H1 (cell line): Measurements from ENCODE around the gene TLCD5. TPM values are rescaled to one million over a fixed set of nuclear protein-coding genes. Genes with fewer than 3 reads are reported as not detected.

ENCODE experiments used
- CTCF ChIA-PET: fragments of 300-600 bp; sonication (Branson Sonifier 250); formaldehyde crosslinking; loops from one replicate; lab custom pipeline; 2021; ENCODE audit not compliant: partially characterized antibody; lab: Charles Lee
- POLR2A ChIA-PET: fragments of 300-600 bp; sonication (Branson Sonifier 250); formaldehyde crosslinking; loops from one replicate; lab custom pipeline; 2021; ENCODE audit warnings: inconsistent platforms; ENCODE audit not compliant: partially characterized antibody; lab: Charles Lee
- DNase-seq, 2 experiments: peaks; one replicate each; pipeline versions ENCODE4 v3.0.0 to v3.0.0-alpha.2; 2010 to 2022; ENCODE audit warnings: low spot score in 2 of 2, low read depth in 1 of 2, mixed read lengths in 1 of 2
- FAIRE-seq: peaks from 2 replicates; lab custom pipeline; 2011; peaks lifted over from hg19 to GRCh38; lab: Jason Lieb, UNC
- H2AFZ ChIP-seq: 2 replicates; pipeline ENCODE4 v1.8.1; 2012; ENCODE audit warnings: low read length, inconsistent platforms
- H2AK5ac ChIP-seq: 2 replicates; pipeline ENCODE4 v1.6.1; 2013; ENCODE audit warnings: low read depth, low read length
- H2BK120ac ChIP-seq: replicated peaks from 2 replicates; pipeline ENCODE3; 2013; ENCODE audit warnings: low read depth, low read length, inconsistent platforms
- H2BK12ac ChIP-seq: 2 replicates; pipeline ENCODE4 v1.6.1; 2013; ENCODE audit warnings: low read depth, low read length
- H2BK15ac ChIP-seq: 2 replicates; pipeline ENCODE4 v1.6.1; 2013; ENCODE audit warnings: low read length
- H2BK20ac ChIP-seq: 2 replicates; pipeline ENCODE4 v1.6.1; 2013; ENCODE audit warnings: low read length
- H2BK5ac ChIP-seq: 2 replicates; pipeline ENCODE4 v1.6.1; 2013; ENCODE audit warnings: low read depth, low read length
- H3K14ac ChIP-seq: 2 replicates; pipeline ENCODE4 v1.6.1; 2013; ENCODE audit warnings: inconsistent platforms; ENCODE audit not compliant: insufficient read length
- H3K18ac ChIP-seq: 2 replicates; pipeline ENCODE4 v1.6.1; 2013; ENCODE audit warnings: low read length; ENCODE audit errors: extremely low read depth
- H3K23ac ChIP-seq: 2 replicates; pipeline ENCODE4 v1.6.1; 2013; ENCODE audit warnings: inconsistent platforms; ENCODE audit not compliant: insufficient read length
- H3K23me2 ChIP-seq: 2 replicates; pipeline ENCODE4 v1.6.1; 2013; ENCODE audit warnings: low read depth, low read length
- H3K27ac ChIP-seq: 2 replicates; pipeline ENCODE4 v1.6.1; 2011; ENCODE audit warnings: low read depth, low read length, inconsistent platforms
- H3K27me3 ChIP-seq, 4 experiments: replicated peaks in 1 of 4; 1 replicate in 1 of 4; 2 replicates in 3 of 4; pipeline versions ENCODE4 v1.6.1 to v1.8.1; 2011 to 2013; ENCODE audit warnings: low read length in 3 of 4, mild to moderate bottlenecking in 3 of 4, inconsistent platforms in 2 of 4, mixed read lengths in 2 of 4, moderate library complexity in 1 of 4; ENCODE audit not compliant: control insufficient read depth in 3 of 4, insufficient read depth in 3 of 4; ENCODE audit errors: extremely low read depth in 1 of 4
- H3K36me3 ChIP-seq, 4 experiments: 2 replicates each; pipeline versions ENCODE4 v1.6.1 to v1.8.1; 2011 to 2013; ENCODE audit warnings: mild to moderate bottlenecking in 4 of 4, low read length in 3 of 4, moderate library complexity in 2 of 4, control low read depth in 1 of 4, inconsistent platforms in 1 of 4; ENCODE audit not compliant: insufficient read depth in 4 of 4, control insufficient read depth in 2 of 4
- H3K4ac ChIP-seq: replicated peaks from 2 replicates; pipeline ENCODE3; 2013; ENCODE audit warnings: low read length, low read depth, mixed read lengths, inconsistent platforms; ENCODE audit not compliant: insufficient read length
- H3K4me1 ChIP-seq, 4 experiments: replicated peaks in 1 of 4; 1 replicate in 1 of 4; 2 replicates in 3 of 4; pipeline versions ENCODE4 v1.6.1 to v1.8.1; 2011 to 2013; ENCODE audit warnings: low read length in 3 of 4, inconsistent platforms in 2 of 4, mixed read lengths in 1 of 4; ENCODE audit not compliant: insufficient read depth in 4 of 4, control insufficient read depth in 3 of 4
- H3K4me2 ChIP-seq, 2 experiments: 2 replicates each; pipeline versions ENCODE4 v1.6.1 to v1.8.1; 2011 to 2013; ENCODE audit warnings: low read depth in 2 of 2, low read length in 2 of 2, control low read depth in 1 of 2, inconsistent platforms in 1 of 2, mild to moderate bottlenecking in 1 of 2; ENCODE audit not compliant: insufficient read depth in 1 of 2
- H3K4me3 ChIP-seq, 4 experiments: fragments of 200-600, 300-600 bp in 1 of 4; sonication (generic), shearing (Covaris generic), sonication (Bioruptor Twin) in 1 of 4; 2 replicates each; pipeline versions ENCODE4 v1.5.1 to v1.8.1; 2011 to 2016; ENCODE audit warnings: low read length in 4 of 4, low read depth in 3 of 4, control low read depth in 2 of 4, inconsistent platforms in 2 of 4, mild to moderate bottlenecking in 2 of 4, mixed read lengths in 1 of 4, moderate library complexity in 1 of 4; ENCODE audit not compliant: insufficient read depth in 2 of 4; ENCODE audit errors: extremely low read depth in 1 of 4
- H3K56ac ChIP-seq: replicated peaks from 2 replicates; pipeline ENCODE3; 2013; ENCODE audit warnings: low read depth, mild to moderate bottlenecking, mixed read lengths, low read length, inconsistent platforms; ENCODE audit not compliant: insufficient read length
- H3K79me1 ChIP-seq: 2 replicates; pipeline ENCODE4 v1.6.1; 2013; ENCODE audit warnings: low read depth, low read length, control low read depth
- H3K79me2 ChIP-seq, 2 experiments: 2 replicates each; pipeline versions ENCODE4 v1.6.1 to v1.8.1; 2012 to 2013; ENCODE audit warnings: low read length in 2 of 2, mild to moderate bottlenecking in 2 of 2, inconsistent platforms in 1 of 2; ENCODE audit not compliant: insufficient read depth in 2 of 2, control insufficient read depth in 1 of 2
- H3K9ac ChIP-seq, 4 experiments: replicated peaks in 1 of 4; 1 replicate in 1 of 4; 2 replicates in 3 of 4; pipeline versions ENCODE4 v1.6.1 to v1.8.1; 2011 to 2013; ENCODE audit warnings: low read depth in 3 of 4, low read length in 3 of 4, control low read depth in 2 of 4, mild to moderate bottlenecking in 2 of 4, moderate library complexity in 2 of 4, inconsistent platforms in 1 of 4; ENCODE audit errors: extremely low read depth in 1 of 4
- H3K9me3 ChIP-seq, 2 experiments: 2 replicates each; pipeline versions ENCODE4 v1.6.1 to v1.8.1; 2012 to 2013; ENCODE audit warnings: mild to moderate bottlenecking in 2 of 2, moderate library complexity in 2 of 2, control low read depth in 1 of 2, inconsistent platforms in 1 of 2, low read depth in 1 of 2, low read length in 1 of 2, mixed read lengths in 1 of 2; ENCODE audit not compliant: insufficient read depth in 2 of 2
- H4K20me1 ChIP-seq, 2 experiments: replicated peaks in 1 of 2; 2 replicates each; pipeline versions ENCODE3 to v1.8.1; 2011 to 2013; ENCODE audit warnings: inconsistent platforms in 2 of 2, low read length in 2 of 2, mild to moderate bottlenecking in 1 of 2; ENCODE audit not compliant: insufficient read depth in 2 of 2, control insufficient read depth in 1 of 2
- H4K5ac ChIP-seq: 2 replicates; pipeline ENCODE4 v1.6.1; 2013; ENCODE audit warnings: low read length, low read depth, mixed read lengths, inconsistent platforms; ENCODE audit not compliant: insufficient read length
- H4K8ac ChIP-seq: 2 replicates; pipeline ENCODE4 v1.8.0; 2013; ENCODE audit warnings: mild to moderate bottlenecking, moderate library complexity, low read length, inconsistent platforms; ENCODE audit not compliant: insufficient read depth; ENCODE audit errors: extremely low read depth
- H4K91ac ChIP-seq: replicated peaks from 2 replicates; pipeline ENCODE3; 2013; ENCODE audit warnings: low read length, mixed read lengths, inconsistent platforms; ENCODE audit not compliant: insufficient read length
- CREB1 ChIP-seq: IDR thresholded peaks from 2 replicates; pipeline ENCODE4 v1.6.1; 2012; ENCODE audit warnings: inconsistent platforms
- SIRT6 ChIP-seq: IDR thresholded peaks from one replicate; pipeline ENCODE4 v1.7.1; 2012; ENCODE audit warnings: low read length, inconsistent platforms
- WGBS, 2 experiments: shearing (Covaris generic) in 1 of 2; methylation state at CpG; one replicate each; pipeline versions ENCODE4 v1.1.6 to v1.1.7; 2013 to 2015; ENCODE audit warnings: low lambda C conversion rate in 2 of 2, mixed read lengths in 2 of 2, inconsistent platforms in 1 of 2, low coverage in 1 of 2, missing lambda C conversion rate in 1 of 2; ENCODE audit not compliant: insufficient replicate concordance in 2 of 2, insufficient coverage in 1 of 2, insufficient read length in 1 of 2; ENCODE audit errors: extremely low coverage in 1 of 2, missing lambda C conversion rate in 1 of 2; 5-methylcytosine and 5-hydroxymethylcytosine counted together
- polyA plus RNA-seq, 7 experiments: library from polyadenylated mRNA; depleted of rRNA in 3 of 7; stranded (reverse) in 5 of 7; unstranded in 2 of 7; fragments of >200 nt in 5 of 7; fragments of 200-250 nt in 2 of 7; gene quantifications; 1 replicate in 5 of 7; 2 replicates in 1 of 7; 4 replicates in 1 of 7; pipeline versions ENCODE4 v1.2.1 to v1.2.3, GENCODE V29; 2011 to 2013; ENCODE audit warnings: missing spikeins in 2 of 7, mixed read lengths in 2 of 7
- total RNA-seq: library from RNA; stranded (reverse); fragmentation: NEBNext Ultra II Directional; extraction: Animal tissue kit (Norgen Biotek cat#: 25700); gene quantifications from 2 replicates; pipeline ENCODE4 v1.2.1, GENCODE V29; 2021

Gene TLCD5
- total and polyA plus RNA-seq, 2 of the 8 experiments (the other 6 are each of a cell fraction or from before 2014, with no cell fraction given), result 9.5 to 10.1 TPM

DNA sequence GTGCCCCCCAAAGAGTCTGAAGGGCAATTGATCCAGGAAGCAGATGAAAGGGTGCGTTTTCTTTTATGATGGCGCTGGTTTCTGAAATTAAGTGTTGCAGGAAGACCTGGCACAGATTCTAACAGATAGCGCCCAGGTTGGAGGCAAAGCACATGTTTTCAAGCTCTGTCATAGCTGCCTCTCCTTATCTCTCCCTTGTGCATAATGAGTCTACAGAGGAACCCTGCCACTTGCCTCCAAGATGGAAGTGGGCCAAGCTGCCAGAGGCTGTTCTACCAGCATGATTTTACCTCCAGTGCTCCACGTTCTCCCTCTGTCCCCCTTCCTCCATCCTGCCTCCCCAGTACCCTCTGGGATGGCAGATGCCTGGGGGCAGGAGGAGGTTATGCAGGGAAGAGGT lies 30.0 kb upstream of the TLCD5 start:
- peaks cover 0 to 2% (median 0%) of the 10 kb centered on the region in 4 experiments; a peak in 4 of 7 replicates for H3K27me3 ChIP-seq
- H2AK5ac ChIP-seq, result no peak overlapping the region
- H3K4me1 ChIP-seq, result peaks cover 2 to 6% (median 3%) of the 10 kb centered on the region in 4 experiments; a peak in 6 of 7 replicates
- H2BK15ac ChIP-seq, result no peak overlapping the region
- no peak overlapping the region for H2AFZ ChIP-seq
- no peak overlapping the region for H3K18ac ChIP-seq
- TF ChIP-seq CREB1 (no peak), SIRT6 (no peak)
- no peaks in the 10 kb centered on the region for H4K20me1 ChIP-seq
- CTCF ChIA-PET, result interaction anchor here (1.6 to 31.5 kb wide), 3 partner anchors 8 to 127 kb away, joined by 5 to 1412 read pairs (median 17); partner anchors contain the start of gene POU2F3
- no peak overlapping the region for H2BK5ac ChIP-seq
- no peak overlapping the region for H4K8ac ChIP-seq
- H3K79me2 ChIP-seq, result no peaks in the 10 kb centered on the region
- no peaks in the 10 kb centered on the region for H3K9me3 ChIP-seq
- H2BK120ac ChIP-seq, result no peak overlapping the region
- H3K9ac ChIP-seq, result no peak overlapping the region
- H2BK12ac ChIP-seq, result no peak overlapping the region
- DNase-seq, result no peak
- FAIRE-seq, result no peak
- H3K4ac ChIP-seq, result no peak overlapping the region
- WGBS, 2 experiments, result 80% methylated on average over 4 of the region's 4 CpGs; no CpG with 5 or more reads in 1 of the 2 experiments
- H3K23me2 ChIP-seq, result no peaks in the 10 kb centered on the region
- H3K56ac ChIP-seq, result no peak overlapping the region
- H4K5ac ChIP-seq, result no peak overlapping the region
- H3K36me3 ChIP-seq, result no peaks in the 10 kb centered on the region
- H4K91ac ChIP-seq, result no peak overlapping the region
- H3K4me2 ChIP-seq, result no peak overlapping the region
- H3K14ac ChIP-seq, result no peak overlapping the region
- H3K79me1 ChIP-seq, result no peaks in the 10 kb centered on the region
- POLR2A ChIA-PET, result interaction anchor here (2.3 kb wide), 1 partner anchor 59 kb away, joined by 8 read pairs; no protein-coding TSS in a partner anchor
- H2BK20ac ChIP-seq, result no peak overlapping the region
- H3K27ac ChIP-seq, result no peak overlapping the region
- H3K4me3 ChIP-seq, result no peak overlapping the region
- H3K23ac ChIP-seq, result no peak overlapping the region
